DND-41 (cell line): Measurements from ENCODE around the gene DNAJC6.

Source experiments
- CTCF ChIP-seq: IDR thresholded peaks from 2 replicates; pipeline ENCODE4 v1.5.1; 2012; ENCODE audit warnings: borderline replicate concordance, low read length, moderate library complexity, mild to moderate bottlenecking; ENCODE audit not compliant: poor library complexity, severe bottlenecking; ENCODE audit errors: extremely low read depth
- EZH2 ChIP-seq: IDR thresholded peaks from 3 replicates; pipeline ENCODE4 v1.6.1; 2012; ENCODE audit warnings: borderline replicate concordance, low read depth, mild to moderate bottlenecking, moderate library complexity, low read length, inconsistent platforms; ENCODE audit not compliant: severe bottlenecking

GRCh38 chr1:65278376-65279069, 30.8 kb upstream of the DNAJC6 start:
- TF ChIP-seq CTCF, result no peak
- no peak for TF ChIP-seq EZH2
